Measurements from ENCODE around the gene AURKAIP1.

DNA sequence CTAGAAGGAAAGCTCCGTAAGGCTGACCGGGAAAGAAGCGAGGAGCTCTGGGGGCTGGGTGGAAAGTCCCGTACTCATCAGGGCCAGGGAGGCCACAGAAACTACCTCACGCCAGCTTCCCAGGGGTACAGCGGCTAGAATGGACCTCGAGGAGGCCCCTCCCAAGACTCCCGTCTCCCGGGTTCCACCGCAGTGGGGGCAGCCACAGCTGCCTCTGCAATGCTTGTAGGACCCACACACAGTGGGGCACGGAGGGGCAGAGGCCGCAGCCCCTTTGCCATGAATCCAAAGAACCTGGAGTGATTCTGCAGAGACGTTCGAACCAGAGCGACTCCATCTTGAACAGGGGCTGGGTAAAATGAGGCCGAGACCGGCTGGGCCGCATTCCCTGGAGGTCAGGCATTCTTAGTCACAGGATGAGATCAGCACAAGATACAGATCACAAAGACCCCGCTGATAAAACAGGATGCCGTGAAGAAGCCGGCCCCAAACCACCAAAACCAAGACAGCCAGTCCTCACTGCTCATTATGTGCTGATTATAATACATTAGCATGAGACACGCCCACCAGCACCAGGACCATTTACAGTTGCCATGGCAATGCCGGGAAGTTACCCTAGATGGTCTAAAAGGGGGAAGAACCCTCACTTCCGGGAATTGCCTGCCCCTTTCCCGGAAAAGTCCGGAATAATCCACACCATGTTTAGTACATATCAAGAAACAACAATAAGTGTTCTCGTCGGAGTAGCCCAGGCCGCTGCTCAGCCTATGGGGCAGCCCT lies 47.6 kb upstream of the AURKAIP1 start:
- TF ChIP-seq, protein P1, sequence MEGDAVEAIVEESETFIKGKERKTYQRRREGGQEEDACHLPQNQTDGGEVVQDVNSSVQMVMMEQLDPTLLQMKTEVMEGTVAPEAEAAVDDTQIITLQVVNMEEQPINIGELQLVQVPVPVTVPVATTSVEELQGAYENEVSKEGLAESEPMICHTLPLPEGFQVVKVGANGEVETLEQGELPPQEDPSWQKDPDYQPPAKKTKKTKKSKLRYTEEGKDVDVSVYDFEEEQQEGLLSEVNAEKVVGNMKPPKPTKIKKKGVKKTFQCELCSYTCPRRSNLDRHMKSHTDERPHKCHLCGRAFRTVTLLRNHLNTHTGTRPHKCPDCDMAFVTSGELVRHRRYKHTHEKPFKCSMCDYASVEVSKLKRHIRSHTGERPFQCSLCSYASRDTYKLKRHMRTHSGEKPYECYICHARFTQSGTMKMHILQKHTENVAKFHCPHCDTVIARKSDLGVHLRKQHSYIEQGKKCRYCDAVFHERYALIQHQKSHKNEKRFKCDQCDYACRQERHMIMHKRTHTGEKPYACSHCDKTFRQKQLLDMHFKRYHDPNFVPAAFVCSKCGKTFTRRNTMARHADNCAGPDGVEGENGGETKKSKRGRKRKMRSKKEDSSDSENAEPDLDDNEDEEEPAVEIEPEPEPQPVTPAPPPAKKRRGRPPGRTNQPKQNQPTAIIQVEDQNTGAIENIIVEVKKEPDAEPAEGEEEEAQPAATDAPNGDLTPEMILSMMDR (IDR thresholded peaks at IDR 0.05): no peak
- TF ChIP-seq POLR2A (IDR thresholded peaks at IDR 0.05): no peak
- no peak for TF ChIP-seq POLR2AphosphoS5 (IDR thresholded peaks at IDR 0.05)

All from suprapubic skin (tissue), 4 donors.